ENCODE measurements around the gene HCRTR2.
A peak's percentile ranks its signal among the peaks of the same experiment; 100 is the strongest.

The HCRTR2 gene

GRCh38 chr6:55276745-55277530, 102.6 kb downstream of the HCRTR2 start:
- Histone ChIP-seq H3K27ac (no peak overlapping the region), H3K4me1 (ENCODE audit: low read depth, poor library complexity, severe bottlenecking) (no peaks in the 10 kb centered on the region), H3K79me2 (ENCODE audit: insufficient read depth, low read depth) (no peaks in the 10 kb centered on the region), H3K36me3 (ENCODE audit: insufficient read depth) (no peaks in the 10 kb centered on the region), H2AFZ (ENCODE audit: low read depth) (no peak overlapping the region), H3K4me3 (IDR thresholded peaks at IDR 0.05; ENCODE audit: insufficient read depth, low read depth, low read length) (no peak overlapping the region), H3K4me2 (no peak overlapping the region), H3K27me3 (ENCODE audit: insufficient read depth, low read depth) (no peaks in the 10 kb centered on the region), H4K20me1 (ENCODE audit: insufficient read depth) (no peaks in the 10 kb centered on the region), H3K9ac (no peak overlapping the region)
- TF ChIP-seq, protein P1, sequence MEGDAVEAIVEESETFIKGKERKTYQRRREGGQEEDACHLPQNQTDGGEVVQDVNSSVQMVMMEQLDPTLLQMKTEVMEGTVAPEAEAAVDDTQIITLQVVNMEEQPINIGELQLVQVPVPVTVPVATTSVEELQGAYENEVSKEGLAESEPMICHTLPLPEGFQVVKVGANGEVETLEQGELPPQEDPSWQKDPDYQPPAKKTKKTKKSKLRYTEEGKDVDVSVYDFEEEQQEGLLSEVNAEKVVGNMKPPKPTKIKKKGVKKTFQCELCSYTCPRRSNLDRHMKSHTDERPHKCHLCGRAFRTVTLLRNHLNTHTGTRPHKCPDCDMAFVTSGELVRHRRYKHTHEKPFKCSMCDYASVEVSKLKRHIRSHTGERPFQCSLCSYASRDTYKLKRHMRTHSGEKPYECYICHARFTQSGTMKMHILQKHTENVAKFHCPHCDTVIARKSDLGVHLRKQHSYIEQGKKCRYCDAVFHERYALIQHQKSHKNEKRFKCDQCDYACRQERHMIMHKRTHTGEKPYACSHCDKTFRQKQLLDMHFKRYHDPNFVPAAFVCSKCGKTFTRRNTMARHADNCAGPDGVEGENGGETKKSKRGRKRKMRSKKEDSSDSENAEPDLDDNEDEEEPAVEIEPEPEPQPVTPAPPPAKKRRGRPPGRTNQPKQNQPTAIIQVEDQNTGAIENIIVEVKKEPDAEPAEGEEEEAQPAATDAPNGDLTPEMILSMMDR (conservative IDR thresholded peaks at IDR 0.05; ENCODE audit: low read depth, low read length): peak; percentile 70

DNA sequence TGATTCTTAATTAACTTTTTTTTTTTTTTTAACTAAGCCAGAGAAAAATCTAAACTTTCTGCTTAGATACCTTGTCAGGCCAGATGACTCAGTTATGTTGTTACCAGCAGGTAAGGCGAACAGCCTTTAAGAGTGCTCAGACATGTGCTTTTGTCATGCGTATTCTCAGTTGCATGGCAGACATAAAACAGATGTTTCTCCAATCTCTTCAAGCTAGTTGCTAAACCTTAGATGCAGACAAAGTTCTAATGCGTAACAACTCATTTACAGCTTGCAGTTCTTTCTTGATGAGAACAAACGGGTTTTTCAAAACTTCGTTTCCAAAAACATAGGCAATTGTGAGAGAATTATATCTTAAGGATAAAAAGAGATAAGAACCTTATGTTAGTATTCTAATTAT, 103.3 kb downstream of the HCRTR2 start:
- H3K36me3 ChIP-seq (ENCODE audit: insufficient read depth): no peaks in the 10 kb centered on the region
- TF ChIP-seq, protein P1 (conservative IDR thresholded peaks at IDR 0.05; ENCODE audit: low read depth, low read length): no peak
- H4K20me1 ChIP-seq (ENCODE audit: insufficient read depth): no peaks in the 10 kb centered on the region
- no peaks in the 10 kb centered on the region for H3K79me2 ChIP-seq (ENCODE audit: insufficient read depth, low read depth)
- no peak overlapping the region for H3K9ac ChIP-seq
- no peaks in the 10 kb centered on the region for H3K27me3 ChIP-seq (ENCODE audit: insufficient read depth, low read depth)
- no peak overlapping the region for H3K4me2 ChIP-seq
- no peak overlapping the region for H3K4me3 ChIP-seq (IDR thresholded peaks at IDR 0.05; ENCODE audit: insufficient read depth, low read depth, low read length)
- H3K27ac ChIP-seq: no peak overlapping the region
- H3K4me1 ChIP-seq (ENCODE audit: low read depth, poor library complexity, severe bottlenecking): no peaks in the 10 kb centered on the region
- H2AFZ ChIP-seq (ENCODE audit: low read depth): no peak overlapping the region

DNA sequence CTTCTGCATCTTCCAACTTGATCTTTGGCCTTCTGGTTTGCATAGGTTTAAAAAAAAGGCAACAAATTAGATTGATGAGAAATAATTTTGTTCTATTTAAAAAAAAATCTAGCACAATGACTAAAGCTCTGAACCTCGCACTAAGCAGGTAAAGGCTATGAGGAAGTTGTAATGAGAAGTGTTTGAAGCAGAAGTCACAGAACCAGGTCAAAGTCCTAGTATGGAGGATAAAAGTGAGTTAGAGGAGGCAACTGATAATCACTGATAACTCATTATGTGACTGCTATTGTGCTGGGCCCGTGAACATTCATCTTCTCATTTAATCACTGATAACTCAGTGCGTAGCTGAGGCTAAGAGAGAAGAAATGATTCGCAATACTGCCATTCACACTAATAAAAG, 106.9 kb downstream of the HCRTR2 start:
- H3K79me2 ChIP-seq (ENCODE audit: insufficient read depth, low read depth): no peaks in the 10 kb centered on the region
- no peaks in the 10 kb centered on the region for H3K4me1 ChIP-seq (ENCODE audit: low read depth, poor library complexity, severe bottlenecking)
- H2AFZ ChIP-seq (ENCODE audit: low read depth): no peak overlapping the region
- H3K27ac ChIP-seq: no peak overlapping the region
- TF ChIP-seq, protein P1 (conservative IDR thresholded peaks at IDR 0.05; ENCODE audit: low read depth, low read length): no peak
- H4K20me1 ChIP-seq (ENCODE audit: insufficient read depth): no peaks in the 10 kb centered on the region
- no peaks in the 10 kb centered on the region for H3K36me3 ChIP-seq (ENCODE audit: insufficient read depth)
- no peak overlapping the region for H3K4me2 ChIP-seq
- H3K9ac ChIP-seq: no peak overlapping the region
- H3K4me3 ChIP-seq (IDR thresholded peaks at IDR 0.05; ENCODE audit: insufficient read depth, low read depth, low read length): no peak overlapping the region
- no peaks in the 10 kb centered on the region for H3K27me3 ChIP-seq (ENCODE audit: insufficient read depth, low read depth)

DNA sequence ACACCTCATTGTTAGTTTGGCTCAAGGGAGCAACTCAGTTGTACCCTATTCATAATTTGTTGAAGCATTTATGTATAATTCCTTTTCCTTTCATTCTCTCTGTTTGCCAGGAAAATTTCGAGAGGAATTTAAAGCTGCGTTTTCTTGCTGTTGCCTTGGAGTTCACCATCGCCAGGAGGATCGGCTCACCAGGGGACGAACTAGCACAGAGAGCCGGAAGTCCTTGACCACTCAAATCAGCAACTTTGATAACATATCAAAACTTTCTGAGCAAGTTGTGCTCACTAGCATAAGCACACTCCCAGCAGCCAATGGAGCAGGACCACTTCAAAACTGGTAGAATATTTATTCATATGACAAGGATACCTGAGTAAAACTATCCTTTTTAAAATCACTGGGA, 107.8 kb downstream of the HCRTR2 start:
- TF ChIP-seq, protein P1 (conservative IDR thresholded peaks at IDR 0.05; ENCODE audit: low read depth, low read length): no peak
- Histone ChIP-seq H3K79me2 (ENCODE audit: insufficient read depth, low read depth) (no peaks in the 10 kb centered on the region), H2AFZ (ENCODE audit: low read depth) (no peak overlapping the region), H3K27ac (no peak overlapping the region), H3K27me3 (ENCODE audit: insufficient read depth, low read depth) (no peaks in the 10 kb centered on the region), H4K20me1 (ENCODE audit: insufficient read depth) (no peaks in the 10 kb centered on the region), H3K9ac (no peak overlapping the region), H3K4me1 (ENCODE audit: low read depth, poor library complexity, severe bottlenecking) (peaks cover 7% of the 10 kb centered on the region), H3K4me3 (IDR thresholded peaks at IDR 0.05; ENCODE audit: insufficient read depth, low read depth, low read length) (no peak overlapping the region), H3K4me2 (no peak overlapping the region), H3K36me3 (ENCODE audit: insufficient read depth) (no peaks in the 10 kb centered on the region)

Data from KMS-11 (cell line).